Astrocyte (in vitro differentiated cells and primary cell): ENCODE results near the gene TRPM2.

Source experiments
- EZH2 ChIP-seq: IDR thresholded peaks from 2 replicates; pipeline ENCODE4 v1.6.1; 2012; ENCODE audit warnings: mild to moderate bottlenecking, low read length, inconsistent platforms; ENCODE audit not compliant: insufficient read depth
- TF ChIP-seq, protein P1 (sequence below): IDR thresholded peaks from 2 replicates; pipeline ENCODE4 v1.5.1; 2011; ENCODE audit warnings: low read depth, mild to moderate bottlenecking, inconsistent platforms, low read length, moderate library complexity; ENCODE audit not compliant: insufficient read depth

DNA sequence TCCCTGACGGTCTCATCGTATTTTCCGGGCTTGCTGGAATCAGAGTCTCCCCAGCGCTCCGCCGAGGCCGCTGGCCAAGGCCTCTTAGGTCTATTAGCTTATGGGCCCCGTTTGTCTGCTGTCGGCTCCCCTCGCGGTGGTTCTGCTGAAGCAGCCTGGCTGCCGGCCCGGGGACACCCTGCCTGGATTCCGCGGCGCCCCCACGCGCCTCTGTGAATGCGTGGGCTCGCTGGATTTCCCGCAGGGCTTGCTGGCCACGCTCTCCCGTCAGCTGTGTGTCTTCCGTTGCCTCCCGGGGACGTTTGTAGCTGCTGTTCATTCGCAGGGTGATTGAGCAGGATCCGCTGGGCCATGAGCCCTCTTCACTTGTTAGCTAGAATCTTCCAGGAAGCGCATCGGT is 110.3 kb downstream of the TRPM2 start:
- TF ChIP-seq, protein P1, sequence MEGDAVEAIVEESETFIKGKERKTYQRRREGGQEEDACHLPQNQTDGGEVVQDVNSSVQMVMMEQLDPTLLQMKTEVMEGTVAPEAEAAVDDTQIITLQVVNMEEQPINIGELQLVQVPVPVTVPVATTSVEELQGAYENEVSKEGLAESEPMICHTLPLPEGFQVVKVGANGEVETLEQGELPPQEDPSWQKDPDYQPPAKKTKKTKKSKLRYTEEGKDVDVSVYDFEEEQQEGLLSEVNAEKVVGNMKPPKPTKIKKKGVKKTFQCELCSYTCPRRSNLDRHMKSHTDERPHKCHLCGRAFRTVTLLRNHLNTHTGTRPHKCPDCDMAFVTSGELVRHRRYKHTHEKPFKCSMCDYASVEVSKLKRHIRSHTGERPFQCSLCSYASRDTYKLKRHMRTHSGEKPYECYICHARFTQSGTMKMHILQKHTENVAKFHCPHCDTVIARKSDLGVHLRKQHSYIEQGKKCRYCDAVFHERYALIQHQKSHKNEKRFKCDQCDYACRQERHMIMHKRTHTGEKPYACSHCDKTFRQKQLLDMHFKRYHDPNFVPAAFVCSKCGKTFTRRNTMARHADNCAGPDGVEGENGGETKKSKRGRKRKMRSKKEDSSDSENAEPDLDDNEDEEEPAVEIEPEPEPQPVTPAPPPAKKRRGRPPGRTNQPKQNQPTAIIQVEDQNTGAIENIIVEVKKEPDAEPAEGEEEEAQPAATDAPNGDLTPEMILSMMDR = no peak
- TF ChIP-seq EZH2 = no peak
